A549 (cell line): ENCODE results near the gene IRAK1.

Experiments
- BHLHE40 ChIP-seq: IDR thresholded peaks from 2 replicates; pipeline ENCODE4 v1.6.1; 2012; ENCODE audit warnings: low read depth, low read length, inconsistent platforms
- CTCF ChIP-seq: fragments of >200 bp; sonication (Bioruptor Twin); formaldehyde crosslinking; IDR thresholded peaks from 3 replicates; pipeline ENCODE4 v1.5.1; 2016
- HOXB13 ChIP-seq: fragments of 250-450 bp; sonication (Bioruptor Pico); IDR thresholded peaks from 2 replicates; pipeline ENCODE4 v1.5.0; 2020; ENCODE audit warnings: low read depth, mild to moderate bottlenecking, moderate library complexity
- KDM5A ChIP-seq: fragments of 200-600 bp; sonication (generic); IDR thresholded peaks from 2 replicates; pipeline ENCODE4 v1.6.1; 2016; ENCODE audit warnings: antibody characterized with exemption, mild to moderate bottlenecking
- MYC ChIP-seq: IDR thresholded peaks from 2 replicates; pipeline ENCODE4 v1.6.1; 2012; ENCODE audit warnings: mild to moderate bottlenecking, inconsistent platforms, low read length, improper control_type of control experiment, borderline replicate concordance
- POLR2A ChIP-seq: IDR thresholded peaks from 2 replicates; pipeline ENCODE4 v1.6.1; 2012; ENCODE audit warnings: mild to moderate bottlenecking, low read length
- USF2 ChIP-seq: fragments of 450-650 bp; IDR thresholded peaks from 2 replicates; pipeline ENCODE4 v1.6.1; 2014; ENCODE audit warnings: antibody characterized with exemption

- TF ChIP-seq USF2, result no peak
- no peak for TF ChIP-seq CTCF
- no peak for TF ChIP-seq MYC
- TF ChIP-seq POLR2A, result no peak
- no peak for TF ChIP-seq BHLHE40
- TF ChIP-seq HOXB13, result no peak
- TF ChIP-seq KDM5A, result no peak
Measured at GRCh38 chrX:154023276-154024000, 3.7 kb upstream of the IRAK1 start.
